DMS114 treated with DMSO at 0.1 percent for 48 hours (cell line): ENCODE measurements around the gene CHRNE.

Experiments used
- DNase-seq: peaks from one replicate; lab custom pipeline; 2025; ENCODE audit not compliant: unreplicated experiment; lab: John Stamatoyannopoulos, UW

CHRNE gene

GRCh38 chr17:4903051-4903818, at the start of gene CHRNE:
Gene CHRNE (minus strand): TSS chr17:4903098. CDS start chr17:4903063, 35 bp downstream.
- DNase-seq, result peak; percentile 62

- DNase-seq, result no peak
These were observed 48.6 kb upstream of the CHRNE start for GRCh38 chr17:4951486-4951885.

- no peak for DNase-seq
These were observed 47.9 kb upstream of the CHRNE start, which contains the start of gene ENO3 for GRCh38 chr17:4950746-4951204. Gene ENO3 (plus strand): TSS chr17:4951119. CDS start chr17:4951830, 711 bp downstream.

GRCh38 chr17:4950075-4950745, 47.3 kb upstream of the CHRNE start:
- DNase-seq, result no peak

- DNase-seq, result no peak
These were observed 46.6 kb upstream of the CHRNE start for GRCh38 chr17:4949321-4950074.

- DNase-seq, result peak; percentile 56
These were observed 46.0 kb upstream of the CHRNE start for GRCh38 chr17:4948931-4949320.

GRCh38 chr17:4948166-4948930, 45.5 kb upstream of the CHRNE start, which contains the start of gene PFN1:
Gene PFN1 (minus strand): TSS chr17:4948530. CDS start chr17:4948394, 136 bp downstream.
- peak; percentile 74 for DNase-seq

- peak; percentile 33 for DNase-seq
These were observed 44.7 kb upstream of the CHRNE start for GRCh38 chr17:4947411-4948165.

DNA sequence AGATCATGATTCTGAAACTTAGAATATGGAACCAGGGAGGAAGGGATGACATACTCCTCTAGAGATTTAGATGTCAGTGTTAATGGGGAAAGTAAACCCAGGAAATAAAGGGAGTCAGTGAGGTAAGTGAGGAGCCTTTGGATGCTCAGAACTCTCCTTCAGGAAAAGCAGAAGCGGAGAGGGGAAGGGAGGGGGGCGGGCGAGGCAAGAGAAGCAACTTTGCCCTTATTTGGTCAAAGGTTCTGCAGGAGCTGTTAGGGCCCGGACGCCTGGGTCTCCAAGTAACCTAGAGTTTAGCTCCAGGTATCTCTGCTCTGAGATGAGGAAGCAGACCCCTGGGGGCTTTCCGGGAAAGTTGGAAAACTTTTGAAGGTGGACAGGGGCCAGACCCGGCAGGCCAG, 44.1 kb upstream of the CHRNE start:
- no peak for DNase-seq

DNA sequence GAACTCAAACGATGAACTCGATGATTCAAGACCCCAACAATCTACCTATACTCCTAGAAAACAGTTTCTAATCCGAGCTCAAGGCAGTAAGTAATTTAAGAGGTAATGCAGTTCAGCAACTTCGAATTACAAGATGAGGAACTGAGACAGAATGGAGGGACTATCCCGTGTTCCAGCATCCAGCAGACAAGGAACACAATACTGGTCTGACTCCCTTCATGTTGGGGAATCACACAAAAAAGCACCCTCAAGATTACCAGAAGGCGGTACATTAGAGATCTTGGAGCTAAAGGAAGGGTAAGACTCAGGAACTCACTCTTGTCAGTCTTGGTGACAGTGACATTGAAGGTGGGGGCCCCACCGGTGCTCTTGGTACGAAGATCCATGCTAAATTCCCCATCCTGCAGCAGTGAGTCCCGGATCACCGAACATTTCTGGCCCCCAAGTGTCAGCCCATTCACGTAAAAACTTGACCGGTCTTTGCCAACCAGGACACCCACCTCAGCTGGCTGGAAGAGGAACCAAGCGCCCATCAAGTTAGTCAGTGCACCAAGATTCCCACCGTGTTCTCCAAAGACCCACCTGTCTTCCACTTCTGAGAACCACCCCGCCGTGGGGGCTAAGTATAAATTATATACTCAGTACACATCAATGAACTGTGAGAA, 43.5 kb upstream of the CHRNE start:
- no peak for DNase-seq

- no peak for DNase-seq
These were observed 43.0 kb upstream of the CHRNE start for GRCh38 chr17:4945944-4946280.

DNA sequence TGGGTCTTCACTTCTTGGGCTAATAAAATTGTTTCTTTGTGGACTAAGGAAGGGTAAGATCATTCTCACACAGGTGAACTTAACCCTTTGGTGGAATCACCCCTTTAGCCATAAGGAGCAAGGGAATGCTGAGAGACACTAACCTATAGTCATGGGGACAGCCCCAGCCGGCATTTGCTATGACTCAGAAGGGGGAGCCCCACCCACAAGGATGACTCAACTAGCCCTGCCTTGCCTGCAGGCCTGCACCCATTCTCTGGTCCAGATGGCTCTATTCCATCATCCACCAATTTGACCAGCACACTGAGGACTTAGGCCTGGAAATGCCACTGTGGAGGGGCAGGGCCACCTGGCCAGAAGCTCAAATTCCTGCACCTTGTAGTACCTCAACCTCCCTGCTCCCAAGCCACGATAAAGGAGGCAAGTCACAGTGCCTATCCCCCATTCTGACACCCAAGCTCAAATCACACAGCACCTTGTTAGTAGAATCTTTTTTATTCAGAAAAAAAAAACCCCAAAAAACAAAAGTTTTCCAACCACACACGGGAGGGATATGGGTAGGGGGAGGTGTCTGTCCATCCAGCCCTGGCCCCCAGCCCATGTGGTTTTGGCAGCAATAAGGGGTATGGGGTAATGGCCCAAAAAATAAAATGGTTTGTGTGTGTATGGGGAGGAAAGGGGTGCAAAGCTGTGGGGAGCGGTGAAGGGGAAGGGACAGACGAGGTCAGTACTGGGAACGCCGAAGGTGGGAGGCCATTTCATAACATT, 42.5 kb upstream of the CHRNE start:
- no peak for DNase-seq

DNA sequence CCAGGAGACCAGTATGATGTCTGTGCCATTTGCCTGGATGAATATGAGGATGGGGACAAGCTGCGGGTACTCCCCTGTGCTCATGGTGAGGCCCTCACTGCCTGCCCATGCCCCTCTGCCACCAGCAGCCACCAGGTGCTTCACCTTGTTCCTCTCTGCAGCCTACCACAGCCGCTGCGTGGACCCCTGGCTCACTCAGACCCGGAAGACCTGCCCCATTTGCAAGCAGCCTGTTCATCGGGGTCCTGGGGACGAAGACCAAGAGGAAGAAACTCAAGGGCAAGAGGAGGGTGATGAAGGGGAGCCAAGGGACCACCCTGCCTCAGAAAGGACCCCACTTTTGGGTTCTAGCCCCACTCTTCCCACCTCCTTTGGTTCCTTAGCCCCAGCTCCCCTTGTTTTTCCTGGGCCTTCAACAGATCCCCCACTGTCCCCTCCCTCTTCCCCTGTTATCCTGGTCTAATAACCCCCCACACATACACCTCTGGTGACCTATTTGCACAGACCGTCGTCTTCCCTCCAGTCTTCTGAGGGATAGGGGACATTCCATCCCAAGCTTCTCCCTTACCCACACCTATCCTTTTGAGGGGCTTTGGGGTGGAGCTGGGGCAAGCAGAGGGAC, 41.8 kb upstream of the CHRNE start:
- DNase-seq, result no peak

- DNase-seq, result no peak
These were observed 41.3 kb upstream of the CHRNE start for GRCh38 chr17:4944163-4944553.

GRCh38 chr17:4942760-4943508, 40.0 kb upstream of the CHRNE start:
- DNase-seq, result no peak

- DNase-seq, result no peak
These were observed 38.4 kb upstream of the CHRNE start for GRCh38 chr17:4941319-4941610.

DNA sequence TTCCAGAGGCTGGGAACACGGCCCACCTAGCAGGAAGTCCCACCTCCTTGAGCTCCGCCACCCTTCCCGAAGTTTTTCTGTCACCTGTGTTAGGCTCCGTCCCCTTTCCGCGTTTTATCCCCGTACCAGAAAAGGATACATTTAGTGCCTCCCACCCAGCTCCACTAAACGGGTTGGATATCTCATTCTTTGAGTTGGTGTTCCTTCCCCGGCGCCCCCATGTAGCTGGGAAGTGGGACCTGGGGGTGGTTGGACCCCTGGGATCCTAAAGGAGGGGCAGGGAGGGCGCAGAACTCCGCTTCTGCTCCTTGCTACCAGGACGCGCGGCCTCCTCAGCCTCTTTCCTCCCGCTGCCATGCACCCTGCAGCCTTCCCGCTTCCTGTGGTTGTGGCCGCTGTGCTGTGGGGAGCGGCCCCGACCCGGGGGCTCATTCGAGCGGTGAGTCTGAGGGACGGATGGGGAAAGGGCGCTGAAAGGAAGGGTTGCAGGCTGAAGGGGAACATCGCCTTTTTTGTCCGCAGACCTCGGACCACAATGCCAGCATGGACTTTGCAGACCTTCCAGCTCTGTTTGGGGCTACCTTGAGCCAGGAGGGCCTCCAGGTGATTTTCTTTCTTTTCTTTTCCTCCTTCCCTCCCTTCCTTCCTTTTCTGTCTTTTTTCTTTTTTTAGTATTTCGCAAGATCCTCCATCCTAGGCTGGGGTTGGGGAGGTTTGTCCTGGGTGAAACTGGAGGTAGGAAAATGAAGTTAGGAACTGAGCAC, 37.8 kb upstream of the CHRNE start:
- no peak for DNase-seq
